Regular cardiac myocyte (primary cell): ENCODE measurements around the gene PTTG2. TPM values are rescaled to one million over a fixed set of nuclear protein-coding genes. Genes with fewer than 3 reads are reported as not detected.

ENCODE experiments used
- total RNA-seq: library from RNA; depleted of rRNA; stranded (reverse); fragments of >200 nt; gene quantifications from 2 replicates; pipeline ENCODE4 v1.2.3, GENCODE V29; 2014

PTTG2 gene
- total RNA-seq: 0.19 TPM in 1 of 2 replicates, not detected in the other

DNA sequence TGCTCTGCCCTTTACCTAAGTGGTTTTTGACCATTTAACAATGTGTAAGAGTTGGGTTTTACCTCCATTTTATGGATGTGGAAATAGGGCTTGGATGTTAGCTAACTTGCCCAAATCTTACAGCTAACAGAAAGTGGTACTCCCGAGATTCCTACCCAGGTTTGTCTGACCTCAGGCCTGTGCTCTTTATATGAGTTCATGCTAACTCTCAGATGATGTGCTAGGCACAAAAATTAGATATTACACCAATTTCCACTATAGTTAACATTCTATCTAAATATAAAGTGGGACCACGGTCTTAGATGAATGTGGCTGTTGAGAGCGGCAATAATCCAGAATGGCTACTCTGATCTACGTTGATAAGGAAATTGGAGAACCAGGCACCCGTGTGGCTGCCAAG lies at the start of gene PTTG2:
Gene PTTG2, plus strand, starts transcription at position 301 of the 400 bp plus-strand sequence. Its CDS starts 37 bp downstream, at position 338.

Other genes starting within 250 kb of the PTTG2 start
- gene PGM2, start 133.7 kb upstream of the PTTG2 start, total RNA-seq: 31.3 and 48.9 TPM in 2 replicates
- 88.5 and 117 TPM in 2 replicates for gene TBC1D1, start 69.3 kb upstream of the PTTG2 start, total RNA-seq